ENCODE results near the gene FNDC3B. TPM values are rescaled to one million over a fixed set of nuclear protein-coding genes. Genes with fewer than 3 reads are reported as not detected.

The FNDC3B gene
- total and polyA plus RNA-seq, 7 donors: 16.2 to 93.9 (median 50.3) TPM

GRCh38 chr3:172355836-172356235, 316.5 kb downstream of the FNDC3B start:
- Histone ChIP-seq H3K36me3 (peaks cover 0 to 44% (median 14%) of the 10 kb centered on the region in 4 donors), H3K4me1 (peaks cover 0 to 14% (median 13%) of the 10 kb centered on the region in 4 donors), H3K27me3 (no peaks in the 10 kb centered on the region), H3K4me3 (no peak overlapping the region), H3K27ac (peak overlapping the region in 1 of 4 donors; percentile 42), H3K9me3 (no peaks in the 10 kb centered on the region)
- 22 to 61% methylated on average over 2 of the region's 2 CpGs for WGBS, 2 donors
- TF ChIP-seq POLR2AphosphoS5 (IDR thresholded peaks at IDR 0.05): no peak
- no peak for DNase-seq
- intact Hi-C loops (cut with DNase I): no loop called here

- H3K36me3 ChIP-seq: peaks cover 0 to 45% (median 12%) of the 10 kb centered on the region in 4 donors
- 96 to 97% methylated on average over 5 of the region's 5 CpGs for WGBS, 2 donors
- TF ChIP-seq EP300 (IDR thresholded peaks at IDR 0.05) (no peak), POLR2AphosphoS5 (IDR thresholded peaks at IDR 0.05) (no peak), POLR2A (IDR thresholded peaks at IDR 0.05) (no peak), CTCF (IDR thresholded peaks at IDR 0.05) (no peak)
- H3K4me3 ChIP-seq: no peak overlapping the region
- no peak overlapping the region for H3K27ac ChIP-seq
- peaks cover 0 to 14% (median 13%) of the 10 kb centered on the region in 4 donors for H3K4me1 ChIP-seq
- H3K9me3 ChIP-seq: no peaks in the 10 kb centered on the region
- DNase-seq: no peak
- intact Hi-C loops (cut with DNase I): no loop called here
- no peaks in the 10 kb centered on the region for H3K27me3 ChIP-seq
Observed at GRCh38 chr3:172356427-172356826, 317.0 kb downstream of the FNDC3B start.

GRCh38 chr3:172357850-172358754, 318.7 kb downstream of the FNDC3B start:
- H3K27me3 ChIP-seq: no peaks in the 10 kb centered on the region
- DNase-seq: no peak
- intact Hi-C loops (cut with DNase I): no loop called here
- no peak for TF ChIP-seq POLR2A (IDR thresholded peaks at IDR 0.05)
- no peaks in the 10 kb centered on the region for H3K9me3 ChIP-seq
- peaks cover 0 to 14% (median 13%) of the 10 kb centered on the region in 4 donors for H3K4me1 ChIP-seq
- H3K4me3 ChIP-seq: no peak overlapping the region
- peaks cover under 1 to 52% (median 14%) of the 10 kb centered on the region in 4 donors for H3K36me3 ChIP-seq
- 73 to 79% methylated on average over 6 of the region's 6 CpGs for WGBS, 2 donors
- no peak overlapping the region for H3K27ac ChIP-seq

GRCh38 chr3:172359231-172359630, 319.9 kb downstream of the FNDC3B start:
- H3K27ac ChIP-seq: no peak overlapping the region
- peaks cover 0 to 52% (median 15%) of the 10 kb centered on the region in 4 donors for H3K36me3 ChIP-seq
- H3K4me3 ChIP-seq: no peak overlapping the region
- H3K9me3 ChIP-seq: no peaks in the 10 kb centered on the region
- no peak for DNase-seq
- 94 to 98% methylated on average over 1 of the region's 1 CpG for WGBS, 2 donors
- TF ChIP-seq EP300 (IDR thresholded peaks at IDR 0.05) (no peak), POLR2AphosphoS5 (IDR thresholded peaks at IDR 0.05) (no peak), CTCF (IDR thresholded peaks at IDR 0.05) (no peak), POLR2A (IDR thresholded peaks at IDR 0.05) (no peak)
- H3K27me3 ChIP-seq: no peaks in the 10 kb centered on the region
- intact Hi-C loops (cut with DNase I): no loop called here
- peaks cover 0 to 14% (median 13%) of the 10 kb centered on the region in 4 donors for H3K4me1 ChIP-seq

- H3K4me1 ChIP-seq: peaks cover 0 to 13% (median 11%) of the 10 kb centered on the region in 4 donors
- intact Hi-C loops (cut with DNase I): no loop called here
- no peak for DNase-seq
- no peaks in the 10 kb centered on the region for H3K27me3 ChIP-seq
- TF ChIP-seq POLR2A (IDR thresholded peaks at IDR 0.05) (no peak), EP300 (IDR thresholded peaks at IDR 0.05) (no peak), CTCF (IDR thresholded peaks at IDR 0.05) (no peak), POLR2AphosphoS5 (IDR thresholded peaks at IDR 0.05) (no peak)
- no peak overlapping the region for H3K4me3 ChIP-seq
- no peak overlapping the region for H3K27ac ChIP-seq
- 96 to 97% methylated on average over 2 of the region's 2 CpGs for WGBS, 2 donors
- H3K9me3 ChIP-seq: no peaks in the 10 kb centered on the region
- H3K36me3 ChIP-seq: peaks cover 0 to 59% (median 15%) of the 10 kb centered on the region in 4 donors
Observed at GRCh38 chr3:172359996-172360395, 320.6 kb downstream of the FNDC3B start.
